MG63 (cell line): Measurements from ENCODE around the gene OR10T2. TPM values are rescaled to one million over a fixed set of nuclear protein-coding genes. Genes with fewer than 3 reads are reported as not detected.
"Not testable (repeated sequence)": the region's sequence is repeated elsewhere in the genome, so short reads cannot be mapped to it uniquely, and the experiment has no call there.

ENCODE experiments used
- DNase-seq: peaks from one replicate; pipeline ENCODE4 v3.0.0-alpha.2; 2020
- H3K27me3 ChIP-seq: fragments of 250-450 bp; sonication (Bioruptor Pico); 2 replicates; pipeline ENCODE4 v1.5.1; 2020; ENCODE audit warnings: mild to moderate bottlenecking, moderate library complexity
- H3K36me3 ChIP-seq: fragments of 250-450 bp; sonication (Bioruptor Pico); 2 replicates; pipeline ENCODE4 v1.5.1; 2020; ENCODE audit warnings: mild to moderate bottlenecking, moderate library complexity
- H3K4me3 ChIP-seq: fragments of 250-450 bp; sonication (Bioruptor Pico); 2 replicates; pipeline ENCODE4 v1.5.1; 2020; ENCODE audit warnings: mild to moderate bottlenecking, moderate library complexity
- H3K9me3 ChIP-seq: fragments of 250-450 bp; sonication (Bioruptor Pico); 2 replicates; pipeline ENCODE4 v1.5.1; 2020; ENCODE audit warnings: mild to moderate bottlenecking, moderate library complexity
- total RNA-seq: library from RNA; depleted of rRNA; stranded (reverse); fragments of >200 nt; shearing (Covaris generic); gene quantifications from 2 replicates; pipeline ENCODE4 v1.2.3, GENCODE V29; 2014; ENCODE audit warnings: low replicate concordance; rRNA removed

Gene OR10T2, protein sequence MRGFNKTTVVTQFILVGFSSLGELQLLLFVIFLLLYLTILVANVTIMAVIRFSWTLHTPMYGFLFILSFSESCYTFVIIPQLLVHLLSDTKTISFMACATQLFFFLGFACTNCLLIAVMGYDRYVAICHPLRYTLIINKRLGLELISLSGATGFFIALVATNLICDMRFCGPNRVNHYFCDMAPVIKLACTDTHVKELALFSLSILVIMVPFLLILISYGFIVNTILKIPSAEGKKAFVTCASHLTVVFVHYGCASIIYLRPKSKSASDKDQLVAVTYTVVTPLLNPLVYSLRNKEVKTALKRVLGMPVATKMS
- total RNA-seq, result not detected in 2 replicates

DNA sequence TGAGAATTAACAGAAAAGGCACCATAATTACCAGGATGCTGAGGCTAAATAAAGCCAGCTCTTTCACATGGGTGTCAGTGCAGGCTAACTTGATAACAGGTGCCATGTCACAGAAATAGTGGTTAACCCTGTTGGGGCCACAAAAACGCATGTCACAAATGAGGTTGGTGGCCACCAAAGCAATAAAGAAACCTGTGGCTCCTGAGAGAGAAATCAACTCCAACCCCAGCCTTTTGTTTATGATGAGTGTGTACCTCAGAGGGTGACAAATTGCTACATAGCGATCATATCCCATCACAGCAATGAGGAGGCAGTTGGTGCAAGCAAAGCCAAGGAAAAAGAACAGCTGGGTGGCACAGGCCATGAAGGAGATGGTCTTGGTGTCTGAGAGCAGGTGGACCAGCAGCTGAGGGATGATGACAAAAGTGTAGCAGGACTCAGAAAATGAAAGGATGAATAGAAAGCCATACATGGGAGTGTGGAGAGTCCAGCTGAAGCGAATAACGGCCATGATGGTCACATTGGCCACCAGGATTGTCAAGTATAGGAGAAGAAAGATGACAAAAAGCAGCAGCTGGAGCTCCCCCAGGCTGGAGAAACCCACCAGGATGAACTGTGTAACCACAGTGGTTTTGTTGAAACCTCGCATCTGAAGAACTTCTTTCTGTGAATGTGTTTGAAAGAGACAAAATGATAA lies at the start of gene OR10T2:
OR10T2 (minus strand) TSS at position 649 of the 697 bp plus-strand sequence; CDS start at position 649, 0 bp downstream.
- no peak within 1 kb of the TSS for H3K4me3 ChIP-seq
- no peaks in the 10 kb centered on the region for H3K36me3 ChIP-seq
- DNase-seq, result no peak
- 0 out of 2 replicates have a peak, but pooled peaks cover 7% of the 10 kb centered on the region for H3K27me3 ChIP-seq
- H3K9me3 ChIP-seq, result no peaks in the 10 kb centered on the region

- Histone ChIP-seq H3K4me3 (no peak overlapping the region), H3K27me3 (no peaks in the 10 kb centered on the region), H3K9me3 (no peaks in the 10 kb centered on the region), H3K36me3 (no peaks in the 10 kb centered on the region)
- no peak for DNase-seq
These were observed 46.1 kb upstream of the OR10T2 start for GRCh38 chr1:158445376-158445775.

GRCh38 chr1:158434741-158435140 lies 35.5 kb upstream of the OR10T2 start:
- Histone ChIP-seq H3K36me3 (no peaks in the 10 kb centered on the region), H3K27me3 (no peaks in the 10 kb centered on the region), H3K4me3 (no peak overlapping the region), H3K9me3 (no peaks in the 10 kb centered on the region)
- DNase-seq, result no peak

- DNase-seq, H3K4me3 ChIP-seq, H3K9me3 ChIP-seq: not testable (repeated sequence)
These were observed 30.9 kb upstream of the OR10T2 start for GRCh38 chr1:158430163-158430562.

GRCh38 chr1:158426137-158426536 lies 26.9 kb upstream of the OR10T2 start, which contains the start of gene OR10K2:
TSS of gene OR10K2 (minus strand) at chr1:158426237. CDS start at chr1:158420866, 5,371 bp downstream.
- H3K27me3 ChIP-seq, result no peaks in the 10 kb centered on the region
- no peaks in the 10 kb centered on the region for H3K36me3 ChIP-seq
- DNase-seq, result no peak

More at GRCh38 chr1:158430163-158430562, 30.9 kb upstream of the OR10T2 start:
- not testable (repeated sequence) for H3K27me3 ChIP-seq, H3K36me3 ChIP-seq

DNA sequence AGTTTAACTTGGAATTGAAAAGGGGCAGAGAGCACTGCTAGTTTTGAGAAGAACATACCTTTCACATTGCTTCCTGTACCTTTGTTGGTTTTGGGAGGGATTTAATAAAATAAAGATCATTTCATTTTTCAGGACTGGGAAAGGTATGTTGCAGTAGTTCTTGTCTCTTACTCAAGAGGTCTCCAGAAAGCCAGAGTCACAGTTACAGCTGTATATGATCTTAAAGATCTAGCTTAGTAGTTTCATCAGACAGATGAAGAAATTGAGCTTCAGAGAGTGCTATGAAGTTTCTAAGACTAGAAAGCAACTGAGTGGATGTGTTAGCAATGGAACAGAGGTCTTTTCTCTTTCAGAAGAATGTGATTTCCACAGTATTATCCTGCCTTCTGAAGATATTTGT lies 25.8 kb upstream of the OR10T2 start:
- H3K27me3 ChIP-seq, result no peaks in the 10 kb centered on the region
- no peak overlapping the region for H3K4me3 ChIP-seq
- DNase-seq, result no peak
- H3K36me3 ChIP-seq, result no peaks in the 10 kb centered on the region
- no peaks in the 10 kb centered on the region for H3K9me3 ChIP-seq

More at GRCh38 chr1:158426137-158426536, 26.9 kb upstream of the OR10T2 start, which contains the start of gene OR10K2:
- H3K4me3 ChIP-seq, result no peak within 1 kb of the TSS
- H3K9me3 ChIP-seq, result no peaks in the 10 kb centered on the region

DNA sequence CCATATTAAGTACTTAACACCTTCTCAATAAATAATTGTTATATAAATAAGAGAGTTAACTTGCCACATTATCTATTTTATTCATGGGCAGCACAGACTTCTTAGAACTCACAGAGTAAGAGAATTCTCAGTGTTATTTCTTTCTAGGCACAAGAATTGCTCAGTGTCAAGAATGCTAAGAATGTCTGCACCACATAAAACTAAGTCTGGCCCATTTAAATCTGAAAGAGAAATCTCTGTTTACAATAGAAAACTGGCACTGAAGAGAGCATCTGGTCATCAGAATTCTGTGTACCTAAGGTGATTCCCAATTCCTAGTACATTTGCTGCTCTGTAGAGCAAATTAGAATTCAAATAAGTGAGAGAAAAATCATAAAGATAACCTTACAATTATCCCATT lies 22.9 kb upstream of the OR10T2 start:
- DNase-seq, result no peak
- Histone ChIP-seq H3K9me3 (no peaks in the 10 kb centered on the region), H3K4me3 (no peak overlapping the region), H3K36me3 (no peaks in the 10 kb centered on the region), H3K27me3 (no peaks in the 10 kb centered on the region)

GRCh38 chr1:158417586-158417985 lies 18.3 kb upstream of the OR10T2 start:
- Histone ChIP-seq H3K9me3 (no peaks in the 10 kb centered on the region), H3K27me3 (no peaks in the 10 kb centered on the region), H3K4me3 (no peak overlapping the region), H3K36me3 (no peaks in the 10 kb centered on the region)
- no peak for DNase-seq

GRCh38 chr1:158414651-158415345 lies 15.5 kb upstream of the OR10T2 start:
- no peaks in the 10 kb centered on the region for H3K27me3 ChIP-seq
- H3K9me3 ChIP-seq, result no peaks in the 10 kb centered on the region
- no peak for DNase-seq
- H3K36me3 ChIP-seq, result no peaks in the 10 kb centered on the region
- H3K4me3 ChIP-seq, result no peak overlapping the region

- no peak for DNase-seq
- H3K27me3 ChIP-seq, result no peaks in the 10 kb centered on the region; the same call in 1 of the 2 replicates
- H3K9me3 ChIP-seq, result no peaks in the 10 kb centered on the region
- H3K36me3 ChIP-seq, result no peaks in the 10 kb centered on the region
- H3K4me3 ChIP-seq, result no peak overlapping the region
These were observed 7.8 kb upstream of the OR10T2 start for GRCh38 chr1:158407092-158407491.

DNA sequence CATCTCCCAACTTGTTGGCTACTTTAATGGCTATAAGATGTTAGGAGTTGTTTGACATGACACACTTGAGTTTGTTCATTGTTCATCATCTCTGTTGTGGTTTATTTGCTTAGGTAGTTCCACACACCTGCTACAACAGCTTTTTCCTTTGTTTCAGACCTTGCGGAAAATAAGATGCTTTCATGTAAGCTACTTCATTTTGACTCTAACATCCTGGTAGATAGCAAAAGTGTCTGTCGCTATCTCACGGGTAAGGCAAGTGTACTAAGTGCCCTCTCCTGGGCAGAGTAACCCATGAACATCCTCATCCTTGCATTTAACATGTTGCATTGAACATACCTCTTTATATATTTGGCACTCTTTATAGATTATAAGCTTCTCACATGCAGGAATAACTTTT lies 1.6 kb upstream of the OR10T2 start:
- DNase-seq, result no peak
- H3K27me3 ChIP-seq, result peaks cover 7% of the 10 kb centered on the region; the same call in 1 of the 2 replicates
- no peaks in the 10 kb centered on the region for H3K9me3 ChIP-seq
- no peak overlapping the region for H3K4me3 ChIP-seq
- H3K36me3 ChIP-seq, result no peaks in the 10 kb centered on the region

GRCh38 chr1:158396646-158397045 lies 2.6 kb downstream of the OR10T2 start:
- Histone ChIP-seq H3K9me3 (no peaks in the 10 kb centered on the region), H3K4me3 (no peak overlapping the region), H3K27me3 (0 out of 2 replicates have a peak, but pooled peaks cover 7% of the 10 kb centered on the region)

GRCh38 chr1:158393476-158393875 lies 5.8 kb downstream of the OR10T2 start:
- 0 out of 2 replicates have a peak, but pooled peaks cover 2% of the 10 kb centered on the region for H3K27me3 ChIP-seq
- no peak overlapping the region for H3K4me3 ChIP-seq
- DNase-seq, result no peak
- H3K36me3 ChIP-seq, result no peaks in the 10 kb centered on the region
- H3K9me3 ChIP-seq, result no peaks in the 10 kb centered on the region

More at GRCh38 chr1:158396646-158397045, 2.6 kb downstream of the OR10T2 start:
- DNase-seq, result no peak
- H3K36me3 ChIP-seq, result no peaks in the 10 kb centered on the region

DNA sequence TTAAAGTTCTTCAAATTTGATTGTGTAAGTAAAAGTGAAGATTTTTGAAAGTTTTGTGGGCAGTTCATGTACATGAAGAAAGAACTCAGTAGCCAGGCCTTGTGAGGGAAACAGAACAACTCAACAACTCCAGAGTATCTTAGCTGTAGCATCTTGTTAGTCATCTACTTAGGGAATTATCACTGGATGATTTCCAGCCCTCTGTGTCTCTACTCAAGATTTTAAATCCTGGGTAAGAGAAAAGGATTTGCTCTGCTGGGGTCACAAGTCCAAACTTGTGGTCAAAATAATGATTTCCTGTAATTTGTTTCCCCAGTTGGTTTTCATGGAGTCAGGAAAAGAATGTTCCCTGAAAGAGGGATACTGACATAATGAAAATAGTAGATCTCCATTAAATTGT lies 8.2 kb downstream of the OR10T2 start:
- H3K36me3 ChIP-seq, result no peaks in the 10 kb centered on the region
- H3K27me3 ChIP-seq, result no peaks in the 10 kb centered on the region
- H3K4me3 ChIP-seq, result no peak overlapping the region
- no peak for DNase-seq
- H3K9me3 ChIP-seq, result no peaks in the 10 kb centered on the region

DNA sequence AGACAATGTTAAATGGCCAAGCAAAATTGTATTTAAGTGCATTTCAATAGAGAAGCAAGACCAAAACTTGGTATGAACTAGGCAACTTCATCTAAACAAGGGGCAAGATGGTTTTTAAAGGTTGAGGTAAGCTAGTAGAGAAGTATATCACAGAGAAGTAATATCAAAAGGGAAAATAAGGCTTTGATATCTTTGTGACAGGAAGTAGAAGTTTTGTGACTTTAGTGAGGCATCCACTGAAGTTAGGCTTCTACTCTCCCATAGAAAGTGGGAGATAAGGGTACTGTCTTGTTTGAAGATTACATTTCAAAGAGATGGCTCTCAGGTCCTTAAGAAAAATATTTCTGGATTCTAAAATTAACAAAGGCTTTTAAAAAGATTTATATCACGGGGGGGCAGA lies 8.9 kb downstream of the OR10T2 start:
- Histone ChIP-seq H3K4me3 (no peak overlapping the region), H3K27me3 (no peaks in the 10 kb centered on the region), H3K36me3 (no peaks in the 10 kb centered on the region), H3K9me3 (no peaks in the 10 kb centered on the region)
- DNase-seq, result no peak

DNA sequence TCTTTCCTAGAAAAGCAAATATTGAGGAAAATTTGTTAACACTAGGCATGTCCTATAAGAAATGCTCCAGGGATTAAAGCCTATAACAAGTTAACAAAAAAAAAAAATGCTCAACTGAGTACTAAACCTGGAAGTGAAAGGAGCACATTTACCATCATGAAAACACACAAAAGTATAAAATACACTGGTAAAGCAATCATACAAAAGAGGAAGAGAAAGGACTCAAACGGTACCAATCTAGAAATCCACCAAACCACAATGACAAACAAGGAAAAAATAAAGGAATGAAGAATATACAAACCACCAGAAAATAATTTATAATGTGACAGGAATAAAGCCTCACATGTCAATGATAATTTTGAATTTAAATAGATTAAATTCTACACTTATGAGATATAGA lies 24.4 kb downstream of the OR10T2 start:
- no peaks in the 10 kb centered on the region for H3K36me3 ChIP-seq
- no peaks in the 10 kb centered on the region for H3K27me3 ChIP-seq
- no peak for DNase-seq
- no peaks in the 10 kb centered on the region; the same call in 1 of the 2 replicates for H3K9me3 ChIP-seq
- H3K4me3 ChIP-seq, result no peak overlapping the region

DNA sequence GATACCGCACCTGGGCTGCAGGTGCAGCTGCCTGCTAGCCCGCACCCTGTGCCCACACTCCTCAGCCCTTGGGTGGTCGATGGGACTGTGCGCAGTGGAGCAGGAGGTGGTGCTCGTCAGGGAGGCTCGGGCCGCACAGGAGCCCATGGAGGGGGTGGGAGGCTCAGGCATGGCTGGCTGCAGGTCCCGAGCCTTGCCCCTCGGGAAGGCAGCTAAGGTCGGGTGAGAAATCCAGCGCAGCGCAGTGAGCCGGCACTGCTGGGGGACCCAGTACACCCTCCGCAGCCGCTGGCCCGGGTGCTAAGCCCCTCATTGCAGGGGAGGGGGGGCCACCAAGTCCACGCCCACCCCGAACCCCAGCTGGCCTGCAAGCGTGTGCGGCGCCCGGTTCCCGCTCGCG lies 25.2 kb downstream of the OR10T2 start:
- H3K9me3 ChIP-seq, H3K36me3 ChIP-seq, H3K27me3 ChIP-seq, DNase-seq, H3K4me3 ChIP-seq: not testable (repeated sequence)
